ENCODE results near the gene TNRC6C. TPM values are rescaled to one million over a fixed set of nuclear protein-coding genes. Genes with fewer than 3 reads are reported as not detected.
A peak's percentile ranks its signal among the peaks of the same experiment; 100 is the strongest.

TNRC6C gene
- total RNA-seq, 1 donor from 2014 or later, result 22.4 TPM

DNA sequence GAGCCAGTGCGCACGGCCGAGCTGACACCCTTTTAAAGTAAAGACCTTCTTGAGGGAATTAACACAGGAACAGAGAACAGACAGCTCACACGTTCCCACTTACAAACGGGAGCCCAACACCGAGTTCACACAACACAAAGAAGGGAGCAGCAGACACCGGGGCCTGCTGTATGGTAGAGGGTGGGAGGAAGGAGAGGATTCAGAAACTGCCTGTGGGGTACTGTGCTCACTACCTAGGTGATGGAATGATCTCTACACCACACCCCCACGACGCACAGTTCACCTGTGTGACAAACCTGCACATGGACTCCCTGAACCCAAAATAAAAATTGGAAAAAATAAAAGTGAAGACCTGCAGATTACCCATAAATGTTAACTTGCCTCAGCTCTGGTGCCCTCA is 137.6 kb downstream of the TNRC6C start:
- Histone ChIP-seq H3K4me3 (no peak overlapping the region), H3K9me3 (no peaks in the 10 kb centered on the region), H3K36me3 (peaks cover 96% of the 10 kb centered on the region), H3K4me1 (no peaks in the 10 kb centered on the region), H3K27me3 (ENCODE audit: low read depth) (no peaks in the 10 kb centered on the region), H3K27ac (no peak overlapping the region)
- TF ChIP-seq, protein P1, sequence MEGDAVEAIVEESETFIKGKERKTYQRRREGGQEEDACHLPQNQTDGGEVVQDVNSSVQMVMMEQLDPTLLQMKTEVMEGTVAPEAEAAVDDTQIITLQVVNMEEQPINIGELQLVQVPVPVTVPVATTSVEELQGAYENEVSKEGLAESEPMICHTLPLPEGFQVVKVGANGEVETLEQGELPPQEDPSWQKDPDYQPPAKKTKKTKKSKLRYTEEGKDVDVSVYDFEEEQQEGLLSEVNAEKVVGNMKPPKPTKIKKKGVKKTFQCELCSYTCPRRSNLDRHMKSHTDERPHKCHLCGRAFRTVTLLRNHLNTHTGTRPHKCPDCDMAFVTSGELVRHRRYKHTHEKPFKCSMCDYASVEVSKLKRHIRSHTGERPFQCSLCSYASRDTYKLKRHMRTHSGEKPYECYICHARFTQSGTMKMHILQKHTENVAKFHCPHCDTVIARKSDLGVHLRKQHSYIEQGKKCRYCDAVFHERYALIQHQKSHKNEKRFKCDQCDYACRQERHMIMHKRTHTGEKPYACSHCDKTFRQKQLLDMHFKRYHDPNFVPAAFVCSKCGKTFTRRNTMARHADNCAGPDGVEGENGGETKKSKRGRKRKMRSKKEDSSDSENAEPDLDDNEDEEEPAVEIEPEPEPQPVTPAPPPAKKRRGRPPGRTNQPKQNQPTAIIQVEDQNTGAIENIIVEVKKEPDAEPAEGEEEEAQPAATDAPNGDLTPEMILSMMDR (IDR thresholded peaks at IDR 0.05), result no peak
- intact Hi-C loops (cut with DNase I), result no loop called here
- DNase-seq, result no peak
- ATAC-seq, result no peak

DNA sequence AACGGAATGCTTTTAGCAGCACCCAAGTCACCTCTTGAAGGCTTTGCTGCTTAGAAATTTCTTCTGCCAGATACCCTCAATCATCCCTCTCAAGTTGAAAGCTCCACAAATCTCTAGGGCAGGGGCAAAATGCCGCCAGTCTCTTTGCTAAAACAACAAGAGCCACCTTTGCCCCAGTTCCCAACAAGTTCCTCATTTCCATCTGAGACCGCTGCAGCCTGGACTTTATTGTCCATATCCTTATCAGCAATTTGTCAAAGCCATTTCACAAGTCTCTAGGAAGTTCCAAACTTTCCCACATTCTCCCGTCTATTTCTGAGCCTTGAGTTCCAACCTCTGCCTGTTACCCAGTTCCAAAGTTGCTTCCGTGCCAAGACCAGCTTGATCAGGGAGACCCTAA is 142.6 kb downstream of the TNRC6C start:
- Histone ChIP-seq H3K36me3 (peaks cover 85% of the 10 kb centered on the region), H3K4me3 (no peak overlapping the region), H3K9me3 (no peaks in the 10 kb centered on the region), H3K27ac (no peak overlapping the region), H3K27me3 (ENCODE audit: low read depth) (no peaks in the 10 kb centered on the region), H3K4me1 (no peaks in the 10 kb centered on the region)
- TF ChIP-seq, protein P1 (IDR thresholded peaks at IDR 0.05), result no peak
- no peak for DNase-seq
- intact Hi-C loops (cut with DNase I), result no loop called here
- no peak for ATAC-seq

DNA sequence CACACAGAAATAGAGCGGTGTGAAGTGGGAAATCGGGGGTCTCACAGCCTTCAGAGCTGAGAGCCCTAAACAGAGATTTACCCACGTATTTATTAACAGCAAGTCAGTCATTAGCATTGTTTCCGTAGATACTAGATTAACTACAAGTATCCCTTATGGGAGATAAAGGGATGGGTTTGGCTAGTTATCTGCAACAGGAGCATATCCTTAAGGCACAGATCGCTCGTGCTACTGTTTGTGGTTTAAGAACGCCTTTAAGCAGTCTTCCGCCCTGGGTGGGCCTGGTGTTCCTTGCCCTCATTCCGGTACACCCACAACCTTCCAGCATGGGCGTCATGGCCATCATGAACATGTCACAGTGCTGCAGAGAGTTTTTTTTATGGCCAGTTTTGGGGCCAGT is 143.0 kb downstream of the TNRC6C start:
- Histone ChIP-seq H3K27me3 (ENCODE audit: low read depth) (no peaks in the 10 kb centered on the region), H3K9me3 (no peaks in the 10 kb centered on the region), H3K4me1 (no peaks in the 10 kb centered on the region), H3K36me3 (peaks cover 85% of the 10 kb centered on the region), H3K4me3 (no peak overlapping the region), H3K27ac (no peak overlapping the region)
- DNase-seq, result no peak
- intact Hi-C loops (cut with DNase I), result no loop called here
- TF ChIP-seq, protein P1 (IDR thresholded peaks at IDR 0.05), result no peak
- no peak for ATAC-seq

DNA sequence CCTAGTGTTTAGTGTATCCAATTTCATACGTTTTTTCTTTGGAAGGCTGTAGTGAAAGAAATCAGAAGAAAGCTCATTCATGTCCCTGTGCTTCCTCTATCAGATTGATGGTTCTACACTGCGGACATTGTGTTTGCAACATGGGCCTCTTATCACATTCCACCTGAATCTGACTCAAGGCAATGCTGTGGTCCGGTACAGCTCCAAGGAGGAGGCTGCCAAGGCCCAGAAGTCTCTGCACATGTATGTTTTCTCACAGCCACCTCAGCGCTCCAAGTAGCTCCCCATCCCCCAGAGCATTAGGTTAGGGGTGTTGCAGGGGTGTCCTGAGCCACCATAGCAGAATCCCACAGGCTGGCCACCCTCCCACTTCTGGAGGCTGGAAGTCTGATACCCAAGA is 144.8 kb downstream of the TNRC6C start:
- Histone ChIP-seq H3K9me3 (no peaks in the 10 kb centered on the region), H3K27ac (no peak overlapping the region), H3K27me3 (ENCODE audit: low read depth) (no peaks in the 10 kb centered on the region), H3K4me1 (no peaks in the 10 kb centered on the region), H3K36me3 (peaks cover 73% of the 10 kb centered on the region), H3K4me3 (no peak overlapping the region)
- ATAC-seq, result no peak
- TF ChIP-seq, protein P1 (IDR thresholded peaks at IDR 0.05), result no peak
- no peak for DNase-seq
- intact Hi-C loops (cut with DNase I), result no loop called here

DNA sequence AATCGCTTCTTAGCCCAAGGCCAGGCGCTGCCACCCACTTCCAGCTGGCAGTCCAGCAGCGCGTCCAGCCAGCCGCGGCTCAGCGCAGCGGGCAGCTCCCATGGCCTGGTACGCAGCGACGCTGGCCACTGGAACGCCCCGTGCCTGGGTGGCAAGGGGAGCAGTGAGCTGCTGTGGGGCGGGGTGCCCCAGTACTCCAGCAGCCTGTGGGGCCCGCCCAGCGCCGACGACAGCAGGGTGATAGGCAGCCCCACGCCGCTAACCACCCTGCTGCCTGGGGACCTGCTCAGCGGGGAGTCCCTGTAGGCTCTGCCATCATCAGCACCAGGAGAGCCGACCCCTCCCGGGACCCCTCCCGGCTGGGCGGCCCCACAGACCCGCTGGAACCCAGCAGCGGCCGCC is 146.0 kb downstream of the TNRC6C start:
- DNase-seq (no peak), ATAC-seq (peak in 1 of 2 donors; percentile 47)
- TF ChIP-seq, protein P1 (IDR thresholded peaks at IDR 0.05), result no peak
- Histone ChIP-seq H3K4me3 (no peak overlapping the region), H3K9me3 (no peaks in the 10 kb centered on the region), H3K36me3 (peaks cover 72% of the 10 kb centered on the region), H3K27ac (no peak overlapping the region), H3K4me1 (no peaks in the 10 kb centered on the region), H3K27me3 (ENCODE audit: low read depth) (no peaks in the 10 kb centered on the region)
- intact Hi-C loops (cut with DNase I), result no loop called here

DNA sequence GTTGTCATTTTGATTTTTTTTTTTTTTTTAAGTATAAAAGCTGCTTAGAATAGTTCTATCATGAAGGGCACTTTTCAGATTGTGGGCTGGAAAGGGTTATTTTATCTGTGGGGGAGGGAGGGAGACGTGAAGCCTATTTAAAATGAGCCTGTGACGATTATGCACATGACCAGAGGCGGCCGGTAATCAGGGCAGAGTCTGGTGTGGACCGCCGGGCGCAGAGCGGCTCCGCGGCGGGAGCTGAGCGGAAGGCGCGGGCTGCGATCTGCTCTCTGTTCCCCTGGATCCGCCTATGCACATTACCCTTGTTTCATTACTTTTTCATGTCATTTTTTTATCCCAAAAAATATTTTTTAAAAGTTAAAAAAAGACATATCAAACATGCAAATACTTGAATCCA is 146.6 kb downstream of the TNRC6C start:
- H3K27me3 ChIP-seq (ENCODE audit: low read depth), result no peaks in the 10 kb centered on the region
- DNase-seq (no peak), ATAC-seq (no peak)
- no peak overlapping the region for H3K4me3 ChIP-seq
- H3K9me3 ChIP-seq, result no peaks in the 10 kb centered on the region
- H3K36me3 ChIP-seq, result peaks cover 72% of the 10 kb centered on the region
- TF ChIP-seq, protein P1 (IDR thresholded peaks at IDR 0.05), result no peak
- H3K27ac ChIP-seq, result no peak overlapping the region
- intact Hi-C loops (cut with DNase I), result no loop called here
- H3K4me1 ChIP-seq, result no peaks in the 10 kb centered on the region
